ENCODE data around the gene LGR4. TPM values are rescaled to one million over a fixed set of nuclear protein-coding genes. Genes with fewer than 3 reads are reported as not detected.

Gene LGR4
- total and polyA plus RNA-seq, 3 donors from 2014 or later: 33.0 to 120 (median 95.9) TPM

DNA sequence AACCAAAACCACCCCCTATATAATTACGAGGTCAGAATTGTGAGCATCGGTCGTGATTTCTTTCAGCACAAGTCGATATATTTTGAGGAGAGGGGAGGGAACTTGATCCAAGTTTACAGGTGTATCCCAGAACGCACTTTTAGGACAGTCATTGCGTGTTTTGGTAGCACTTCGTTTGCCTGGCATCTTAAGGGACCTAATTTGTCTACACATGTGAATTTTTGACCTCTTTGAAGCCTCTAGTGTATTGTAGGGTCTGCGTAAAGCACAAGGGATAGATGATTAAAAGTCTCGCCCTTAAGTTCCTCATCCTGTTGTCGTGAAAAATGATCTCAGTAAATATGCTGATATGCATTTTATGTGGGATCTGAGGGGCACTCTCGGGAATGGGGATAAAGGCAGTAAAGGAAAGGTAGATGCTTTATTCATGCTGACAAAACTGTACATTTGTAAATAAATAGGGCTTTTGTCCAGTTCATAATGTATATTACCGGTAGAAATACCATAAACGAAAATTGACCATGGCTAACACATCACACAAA, 108.9 kb downstream of the LGR4 start:
- Histone ChIP-seq H3K4me3 (peak overlapping the region; percentile 70 to 82), H3K4me1 (peaks cover 10% of the 10 kb centered on the region), H3K36me3 (ENCODE audit: low read depth, missing control alignments) (no peaks in the 10 kb centered on the region), H3K27me3 (no peaks in the 10 kb centered on the region), H3K27ac (peak overlapping the region in 1 of 2 donors; percentile 76), H3K9me3 (no peaks in the 10 kb centered on the region)
- WGBS, 2 donors: 17 to 32% methylated on average over 13 of the region's 13 CpGs
- no peak for DNase-seq
- TF ChIP-seq CTCF (IDR thresholded peaks at IDR 0.05) (no peak), POLR2A (IDR thresholded peaks at IDR 0.05) (no peak)
- intact Hi-C loops (cut with DNase I; ENCODE audit: low total_unique reads): no loop called here

- Histone ChIP-seq H3K27me3 (no peaks in the 10 kb centered on the region), H3K4me1 (peaks cover 14% of the 10 kb centered on the region), H3K9me3 (no peaks in the 10 kb centered on the region), H3K27ac (peak within 1 kb of the TSS; percentile 3 to 76), H3K36me3 (ENCODE audit: low read depth, missing control alignments) (no peaks in the 10 kb centered on the region), H3K4me3 (peak within 1 kb of the TSS; percentile 70 to 82)
- TF ChIP-seq CTCF (IDR thresholded peaks at IDR 0.05) (no peak), POLR2A (IDR thresholded peaks at IDR 0.05) (no peak)
- intact Hi-C loops (cut with DNase I; ENCODE audit: low total_unique reads): no loop called here
- 0 to 1% methylated on average over 23 to 49 of the region's 57 CpGs for WGBS, 2 donors
- peak; percentile 92 for DNase-seq
Measured at GRCh38 chr11:27362749-27363575, 109.6 kb downstream of the LGR4 start, which contains the start of gene CCDC34. Gene CCDC34 (minus strand): TSS chr11:27363215. CDS start chr11:27363194, 21 bp downstream.

DNA sequence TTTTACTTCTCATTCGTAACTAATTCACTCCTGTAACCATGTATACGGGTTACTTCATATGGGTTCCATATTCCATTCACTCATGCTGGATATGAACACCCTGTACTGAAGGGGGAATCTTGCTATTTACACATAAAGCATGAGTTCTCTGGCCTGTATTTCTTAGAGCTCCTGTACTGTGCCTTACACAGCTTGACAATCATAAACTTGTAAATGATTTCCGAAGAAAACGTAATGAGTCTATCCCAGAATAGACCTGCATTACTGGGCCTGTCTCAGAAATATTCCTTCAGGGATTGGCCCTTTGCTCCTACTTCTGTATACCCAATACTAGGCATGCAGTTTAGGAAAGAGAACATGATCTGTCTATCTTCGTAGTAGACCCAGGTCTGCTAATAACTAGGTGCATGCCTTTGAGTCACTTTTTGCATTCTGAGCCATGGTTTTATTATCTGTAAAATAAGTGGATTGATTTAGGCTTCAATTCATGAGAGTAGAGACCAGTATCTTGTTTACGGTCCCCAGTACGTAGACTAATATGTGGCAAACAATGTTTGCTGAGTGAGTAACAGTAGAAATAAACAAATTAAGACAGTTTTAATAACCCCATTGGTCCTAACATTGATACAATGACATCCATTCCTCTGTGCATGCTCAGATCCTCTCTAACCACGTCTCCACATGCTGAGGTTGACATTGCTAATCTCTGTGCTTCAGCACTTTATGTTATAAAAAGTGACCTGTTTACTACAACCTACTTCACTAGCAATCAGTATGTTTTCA, 110.8 kb downstream of the LGR4 start:
- intact Hi-C loops (cut with DNase I; ENCODE audit: low total_unique reads): no loop called here
- no peak overlapping the region for H3K4me3 ChIP-seq
- no peak for DNase-seq

GRCh38 chr11:27358296-27358695, 114.3 kb downstream of the LGR4 start:
- no peak overlapping the region for H3K27ac ChIP-seq
- no peaks in the 10 kb centered on the region for H3K36me3 ChIP-seq (ENCODE audit: low read depth, missing control alignments)
- no peaks in the 10 kb centered on the region for H3K9me3 ChIP-seq
- no peaks in the 10 kb centered on the region for H3K27me3 ChIP-seq
- WGBS, 2 donors: 88 to 96% methylated on average over 1 of the region's 1 CpG
- intact Hi-C loops (cut with DNase I; ENCODE audit: low total_unique reads): no loop called here
- no peak overlapping the region for H3K4me3 ChIP-seq
- no peak for TF ChIP-seq POLR2A (IDR thresholded peaks at IDR 0.05)
- TF ChIP-seq CTCF (IDR thresholded peaks at IDR 0.05): no peak
- DNase-seq: no peak
- peaks cover 12% of the 10 kb centered on the region for H3K4me1 ChIP-seq

More for the DNA sequence above, 110.8 kb downstream of the LGR4 start:
- TF ChIP-seq POLR2A (IDR thresholded peaks at IDR 0.05) (no peak), CTCF (IDR thresholded peaks at IDR 0.05) (no peak)
- Histone ChIP-seq H3K4me1 (peaks cover 16% of the 10 kb centered on the region), H3K27me3 (no peaks in the 10 kb centered on the region), H3K9me3 (no peaks in the 10 kb centered on the region), H3K27ac (peak overlapping the region in 1 of 2 donors; percentile 19), H3K36me3 (ENCODE audit: low read depth, missing control alignments) (no peaks in the 10 kb centered on the region)
- 49 to 50% methylated on average over 8 of the region's 8 CpGs for WGBS, 2 donors

All from testis (tissue), 3 donors.